Testis (tissue), 2 donors: ENCODE results near the gene SLC12A3.

Experiments
- CTCF ChIP-seq, 3 experiments: fragments of 450-650 bp in 2 of 3; fragments of 200-600 bp in 1 of 3; sonication (generic) in 1 of 3; IDR thresholded peaks; one replicate each; pipeline ENCODE4 v1.5.1; 2016 to 2019; ENCODE audit warnings: antibody characterized with exemption in 3 of 3, mild to moderate bottlenecking in 2 of 3, moderate library complexity in 1 of 3
- POLR2A ChIP-seq: fragments of 450-650 bp; IDR thresholded peaks from one replicate; pipeline ENCODE4 v1.6.1; 2017; ENCODE audit warnings: antibody characterized with exemption, mild to moderate bottlenecking, moderate library complexity

DNA sequence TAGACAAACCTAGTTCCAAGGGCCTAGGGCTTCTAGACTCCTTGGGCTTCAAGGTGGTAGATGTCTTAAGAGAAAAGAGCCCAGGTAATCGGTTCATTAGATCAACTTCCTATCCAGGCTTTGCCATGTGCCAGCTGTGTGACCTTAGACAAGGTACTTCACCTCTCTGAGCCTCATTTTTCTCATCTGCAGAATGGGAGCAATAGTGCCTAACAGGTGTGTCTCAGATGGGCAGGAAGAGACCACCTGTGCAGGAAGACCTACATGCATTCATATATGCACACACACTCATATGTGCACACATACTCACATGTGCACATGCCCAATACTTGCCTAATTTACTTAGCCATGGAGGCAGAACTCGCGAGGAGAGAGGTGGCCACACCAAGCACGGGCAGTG is 15.7 kb downstream of the SLC12A3 start:
- TF ChIP-seq POLR2A = no peak
- no peak for TF ChIP-seq CTCF (IDR thresholded peaks at IDR 0.05)
